ENCODE results near the gene TPR. TPM values are rescaled to one million over a fixed set of nuclear protein-coding genes. Genes with fewer than 3 reads are reported as not detected.
"Not testable (repeated sequence)": the region's sequence is repeated elsewhere in the genome, so short reads cannot be mapped to it uniquely, and the experiment has no call there.

The TPR gene
- total RNA-seq = 100 to 1,000 TPM in 3 of 8 experiments, 10 to 100 TPM in 5; 61.0 to 156 (median 79.1) TPM

DNA sequence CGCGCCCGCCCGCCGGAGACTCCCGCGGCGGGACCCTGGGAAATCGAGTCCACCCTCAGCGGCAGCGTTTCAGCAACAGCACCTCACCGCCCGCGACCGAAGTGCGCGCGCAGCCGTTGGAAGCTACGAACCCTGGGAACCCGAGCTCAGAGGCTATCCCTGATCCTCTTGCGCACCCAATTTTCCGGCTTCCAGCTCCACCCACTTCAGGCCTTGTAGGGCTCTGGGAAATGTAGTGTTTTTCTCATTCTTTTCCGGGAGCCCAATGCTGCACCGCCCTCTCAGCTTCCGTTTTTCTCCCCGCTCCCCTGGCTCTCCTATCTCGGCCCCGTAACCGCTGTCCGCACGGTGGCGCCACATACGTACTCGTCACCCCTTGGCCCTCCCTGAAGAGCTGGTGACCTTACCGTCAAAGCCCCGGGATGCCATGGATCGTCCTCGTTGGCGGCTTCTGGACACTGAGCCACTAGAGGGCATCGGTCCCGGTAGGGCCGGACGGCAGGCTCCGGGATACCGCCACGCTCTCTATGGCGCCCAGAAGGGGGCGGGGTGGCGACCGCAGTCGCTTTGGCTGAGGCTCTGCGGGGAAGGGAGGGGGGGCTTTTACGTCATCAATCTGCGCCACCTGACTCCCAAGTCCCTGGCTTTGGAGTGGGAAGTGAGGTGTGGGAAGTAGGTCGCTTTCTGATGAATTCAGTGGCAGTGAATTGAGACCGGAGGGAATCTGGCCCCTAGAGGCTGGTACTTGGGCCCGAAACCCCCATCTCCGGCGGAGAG is at the start of gene TPR, which contains the start of gene ODR4:
TSS of gene TPR (minus strand) at position 102 of the 777 bp plus-strand sequence. CDS start 225 bp downstream, outside the sequence.
TSS of gene ODR4 (plus strand) at position 687 of the 777 bp plus-strand sequence. CDS start 3,948 bp downstream, outside the sequence.
- ATAC-seq (replicated peaks in 6 of 8) = peak; percentile 83 to 91 (median 88)
- peak within 1 kb of the TSS; percentile 45 to 83 (median 62) for H3K4me3 ChIP-seq
- 0 to 2% (median 0%) methylated on average over 1 to 23 of the region's 60 CpGs; no CpG with 5 or more reads in 2 of the 10 experiments for WGBS, 10 experiments
- H3K27ac ChIP-seq = peak within 1 kb of the TSS; percentile 94
- H3K4me1 ChIP-seq (replicated peaks in 1 of 2) = peaks cover 4 to 5% of the 10 kb centered on the region in 2 donors
- in situ Hi-C loops (cut with MboI; ENCODE audit: low pct_unique_long_range_greater_than_20kb in 2 of 9, low sequenced_read_pairs in 9 of 9, unreplicated experiment in 9 of 9) = loop anchor here in 1 of 9 experiments (25.0 kb wide), 1 partner anchor 612 kb away; no protein-coding TSS in a partner anchor

- H3K4me1 ChIP-seq (replicated peaks in 1 of 2) = no peaks in the 10 kb centered on the region
- no peak overlapping the region for H3K27ac ChIP-seq
- in situ Hi-C loops (cut with MboI; ENCODE audit: low pct_unique_long_range_greater_than_20kb in 2 of 9, low sequenced_read_pairs in 9 of 9, unreplicated experiment in 9 of 9) = no loop called here
- ATAC-seq (replicated peaks in 6 of 8) = no peak
- 54 to 100% (median 98%) methylated on average over 1 to 2 of the region's 2 CpGs; no CpG with 5 or more reads in 4 of the 10 experiments for WGBS, 10 experiments
- H3K4me3 ChIP-seq = no peak overlapping the region
Measured at GRCh38 chr1:186424539-186424938, 49.5 kb upstream of the TPR start.

GRCh38 chr1:186421446-186421845 is 46.4 kb upstream of the TPR start:
- ATAC-seq (replicated peaks in 6 of 8) = no peak
- Histone ChIP-seq H3K4me3 (no peak overlapping the region), H3K4me1 (replicated peaks in 1 of 2) (no peaks in the 10 kb centered on the region), H3K27ac (no peak overlapping the region)
- WGBS, 10 experiments = 83 to 100% (median 88%) methylated on average over 1 to 6 of the region's 6 CpGs; no CpG with 5 or more reads in 1 of the 10 experiments
- in situ Hi-C loops (cut with MboI; ENCODE audit: low pct_unique_long_range_greater_than_20kb in 2 of 9, low sequenced_read_pairs in 9 of 9, unreplicated experiment in 9 of 9) = no loop called here

DNA sequence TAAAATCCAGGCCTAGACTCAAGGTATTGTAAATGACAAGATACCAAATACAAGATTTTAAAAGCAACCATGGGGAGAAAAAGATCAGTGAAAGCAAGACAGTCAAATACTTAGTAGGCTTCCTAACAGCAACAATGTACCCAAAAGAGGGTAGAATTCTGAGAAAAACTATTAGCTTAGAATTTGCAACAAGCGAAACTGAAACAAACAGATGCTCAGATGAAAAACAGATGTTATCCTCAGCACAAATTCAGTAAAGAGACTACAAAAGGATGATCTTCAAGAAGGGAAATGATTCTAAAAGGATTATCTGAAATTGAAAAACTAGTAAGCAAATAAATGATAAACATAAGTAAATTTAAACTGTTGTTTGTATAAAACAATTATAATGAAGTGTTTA is 45.9 kb upstream of the TPR start:
- no peak overlapping the region for H3K4me3 ChIP-seq
- ATAC-seq (replicated peaks in 6 of 8) = peak in 2 of 8 experiments; percentile 59 to 68
- no peak overlapping the region for H3K27ac ChIP-seq
- in situ Hi-C loops (cut with MboI; ENCODE audit: low pct_unique_long_range_greater_than_20kb in 2 of 9, low sequenced_read_pairs in 9 of 9, unreplicated experiment in 9 of 9) = no loop called here
- no peaks in the 10 kb centered on the region for H3K4me1 ChIP-seq (replicated peaks in 1 of 2)
- 60 to 100% (median 95%) methylated on average over 1 of the region's 1 CpG for WGBS, 10 experiments

DNA sequence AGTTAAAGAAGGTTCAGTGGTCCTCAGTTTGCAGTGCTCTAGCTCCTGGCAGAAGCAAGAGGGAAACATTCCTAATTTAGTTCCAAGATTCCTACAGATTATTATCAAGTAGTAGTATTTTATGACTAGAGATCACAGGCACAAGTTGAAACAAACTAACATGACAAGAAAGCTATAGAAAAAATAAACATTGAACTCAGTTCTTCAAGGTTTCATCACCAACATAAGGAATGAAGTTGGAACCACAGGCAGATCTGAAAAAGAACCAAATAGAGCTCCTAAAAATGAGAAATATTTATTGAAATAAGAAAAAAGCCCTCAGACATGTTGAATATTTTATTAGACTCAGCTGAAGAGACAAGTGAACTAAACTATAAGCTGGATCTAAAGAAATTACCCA is 45.3 kb upstream of the TPR start:
- Histone ChIP-seq H3K4me1 (replicated peaks in 1 of 2) (no peaks in the 10 kb centered on the region), H3K27ac (no peak overlapping the region), H3K4me3 (no peak overlapping the region)
- no peak for ATAC-seq (replicated peaks in 6 of 8)
- in situ Hi-C loops (cut with MboI; ENCODE audit: low pct_unique_long_range_greater_than_20kb in 2 of 9, low sequenced_read_pairs in 9 of 9, unreplicated experiment in 9 of 9) = no loop called here

GRCh38 chr1:186418503-186418902 is 43.5 kb upstream of the TPR start:
- no peak overlapping the region for H3K4me3 ChIP-seq
- in situ Hi-C loops (cut with MboI; ENCODE audit: low pct_unique_long_range_greater_than_20kb in 2 of 9, low sequenced_read_pairs in 9 of 9, unreplicated experiment in 9 of 9) = no loop called here
- peak in 1 of 8 experiments; percentile 42 for ATAC-seq (replicated peaks in 6 of 8)
- no peak overlapping the region for H3K27ac ChIP-seq
- WGBS, 10 experiments = 67 to 100% (median 100%) methylated on average over 1 to 4 of the region's 4 CpGs; no CpG with 5 or more reads in 1 of the 10 experiments
- H3K4me1 ChIP-seq (replicated peaks in 1 of 2) = no peaks in the 10 kb centered on the region

DNA sequence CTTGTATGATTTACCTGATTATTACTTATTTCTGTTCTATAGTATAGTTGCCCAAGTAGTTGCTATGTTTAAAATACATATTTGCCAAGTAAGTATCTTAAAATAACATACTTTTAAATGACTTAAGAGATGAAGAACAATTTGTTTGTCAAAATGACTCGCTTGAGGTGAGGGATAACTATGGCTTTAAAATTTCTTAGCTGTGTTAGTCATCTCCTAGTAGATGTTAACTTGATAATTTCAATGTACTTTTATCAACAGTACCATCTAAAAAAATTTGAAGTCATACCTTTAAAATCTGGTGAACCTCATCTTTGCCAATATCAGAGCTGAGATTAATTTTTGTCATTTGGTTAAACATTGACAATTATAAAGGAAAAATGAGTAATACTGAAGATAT is 38.3 kb upstream of the TPR start:
- Histone ChIP-seq H3K27ac (no peak overlapping the region), H3K4me1 (replicated peaks in 1 of 2) (no peaks in the 10 kb centered on the region), H3K4me3 (no peak overlapping the region)
- in situ Hi-C loops (cut with MboI; ENCODE audit: low pct_unique_long_range_greater_than_20kb in 2 of 9, low sequenced_read_pairs in 9 of 9, unreplicated experiment in 9 of 9) = no loop called here
- WGBS, 10 experiments = 88 to 100% (median 100%) methylated on average over 1 of the region's 1 CpG; no CpG with 5 or more reads in 2 of the 10 experiments
- ATAC-seq (replicated peaks in 6 of 8) = no peak

DNA sequence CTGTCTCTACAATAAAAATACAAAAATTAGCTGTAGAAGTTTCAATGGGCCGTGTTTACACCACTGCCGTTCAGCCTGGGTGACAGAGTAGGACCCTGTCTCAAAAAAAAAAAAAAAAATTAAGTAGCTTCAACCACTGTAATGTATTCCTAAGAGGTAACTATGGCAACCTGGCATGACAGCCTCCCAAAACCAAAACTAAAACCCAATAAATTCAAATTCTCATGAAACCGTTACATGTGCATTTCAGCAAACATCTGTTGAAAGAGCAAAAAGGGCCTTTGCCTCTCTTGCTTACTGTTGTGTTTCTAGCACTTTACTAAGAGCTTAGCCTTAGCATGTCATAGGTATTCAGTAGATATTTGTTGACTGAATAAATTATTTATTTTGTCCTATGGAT is 34.0 kb upstream of the TPR start:
- peak in 3 of 8 experiments; percentile 23 to 79 (median 64) for ATAC-seq (replicated peaks in 6 of 8)
- no peak overlapping the region for H3K4me3 ChIP-seq
- no peaks in the 10 kb centered on the region for H3K4me1 ChIP-seq (replicated peaks in 1 of 2)
- 75 to 100% (median 93%) methylated on average over 1 to 3 of the region's 3 CpGs; no CpG with 5 or more reads in 2 of the 10 experiments for WGBS, 10 experiments
- in situ Hi-C loops (cut with MboI; ENCODE audit: low pct_unique_long_range_greater_than_20kb in 2 of 9, low sequenced_read_pairs in 9 of 9, unreplicated experiment in 9 of 9) = no loop called here
- H3K27ac ChIP-seq = no peak overlapping the region

GRCh38 chr1:186404454-186405051 is 29.5 kb upstream of the TPR start:
- WGBS, 10 experiments = 9 to 92% (median 70%) methylated on average over 2 to 5 of the region's 5 CpGs
- H3K4me1 ChIP-seq (replicated peaks in 1 of 2) = no peaks in the 10 kb centered on the region
- ATAC-seq (replicated peaks in 6 of 8) = peak in 3 of 8 experiments; percentile 33 to 73 (median 64)
- in situ Hi-C loops (cut with MboI; ENCODE audit: low pct_unique_long_range_greater_than_20kb in 2 of 9, low sequenced_read_pairs in 9 of 9, unreplicated experiment in 9 of 9) = no loop called here
- no peak overlapping the region for H3K27ac ChIP-seq
- H3K4me3 ChIP-seq = no peak overlapping the region

- Histone ChIP-seq H3K27ac (no peak overlapping the region), H3K4me1 (replicated peaks in 1 of 2) (no peaks in the 10 kb centered on the region), H3K4me3 (no peak overlapping the region)
- in situ Hi-C loops (cut with MboI; ENCODE audit: low pct_unique_long_range_greater_than_20kb in 2 of 9, low sequenced_read_pairs in 9 of 9, unreplicated experiment in 9 of 9) = no loop called here
- ATAC-seq (replicated peaks in 6 of 8) = no peak
Measured at GRCh38 chr1:186403632-186404031, 28.6 kb upstream of the TPR start.

GRCh38 chr1:186401446-186401845 is 26.4 kb upstream of the TPR start:
- ATAC-seq (replicated peaks in 6 of 8); H3K27ac ChIP-seq; H3K4me3 ChIP-seq; in situ Hi-C loops (cut with MboI; ENCODE audit: low pct_unique_long_range_greater_than_20kb in 2 of 9, low sequenced_read_pairs in 9 of 9, unreplicated experiment in 9 of 9); H3K4me1 ChIP-seq (replicated peaks in 1 of 2): not testable (repeated sequence)
- 80 to 100% (median 94%) methylated on average over 2 of the region's 2 CpGs; no CpG with 5 or more reads in 1 of the 10 experiments for WGBS, 10 experiments

GRCh38 chr1:186392711-186393110 is 17.7 kb upstream of the TPR start:
- not testable (repeated sequence) for H3K4me3 ChIP-seq; H3K4me1 ChIP-seq (replicated peaks in 1 of 2); ATAC-seq (replicated peaks in 6 of 8); H3K27ac ChIP-seq
- 67 to 100% (median 92%) methylated on average over 2 to 6 of the region's 6 CpGs for WGBS, 10 experiments
- in situ Hi-C loops (cut with MboI; ENCODE audit: low pct_unique_long_range_greater_than_20kb in 2 of 9, low sequenced_read_pairs in 9 of 9, unreplicated experiment in 9 of 9) = loop anchor here in 1 of 9 experiments (25.0 kb wide), 1 partner anchor 595 kb away; no protein-coding TSS in a partner anchor

DNA sequence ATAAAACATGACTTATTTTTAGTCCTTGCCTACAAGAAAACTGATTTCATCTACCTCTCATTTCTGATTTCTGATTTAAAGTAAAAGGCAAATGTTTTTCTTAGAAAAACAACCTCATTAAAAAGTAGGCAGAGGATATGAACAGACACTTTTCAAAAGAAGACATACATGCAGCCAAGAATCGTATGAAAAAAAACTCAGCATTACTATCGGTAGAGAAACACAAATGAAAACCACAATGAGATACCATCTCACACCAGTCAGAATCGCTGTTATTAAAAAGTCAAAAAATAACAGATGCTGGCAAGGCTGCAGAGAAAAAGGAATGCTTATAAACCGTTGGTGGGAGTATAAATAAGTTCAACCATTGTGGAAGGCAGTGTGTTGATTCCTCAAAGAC is 16.8 kb upstream of the TPR start:
- 86 to 96% (median 92%) methylated on average over 4 of the region's 4 CpGs for WGBS, 10 experiments
- no peak overlapping the region for H3K4me3 ChIP-seq
- ATAC-seq (replicated peaks in 6 of 8) = no peak
- no peak overlapping the region for H3K27ac ChIP-seq
- in situ Hi-C loops (cut with MboI; ENCODE audit: low pct_unique_long_range_greater_than_20kb in 2 of 9, low sequenced_read_pairs in 9 of 9, unreplicated experiment in 9 of 9) = loop anchor here in 1 of 9 experiments (25.0 kb wide), 1 partner anchor 595 kb away; no protein-coding TSS in a partner anchor
- no peaks in the 10 kb centered on the region for H3K4me1 ChIP-seq (replicated peaks in 1 of 2)

All from motor neuron (in vitro differentiated cells).